ENCODE measurements around the gene FGF14.

Gene FGF14

DNA sequence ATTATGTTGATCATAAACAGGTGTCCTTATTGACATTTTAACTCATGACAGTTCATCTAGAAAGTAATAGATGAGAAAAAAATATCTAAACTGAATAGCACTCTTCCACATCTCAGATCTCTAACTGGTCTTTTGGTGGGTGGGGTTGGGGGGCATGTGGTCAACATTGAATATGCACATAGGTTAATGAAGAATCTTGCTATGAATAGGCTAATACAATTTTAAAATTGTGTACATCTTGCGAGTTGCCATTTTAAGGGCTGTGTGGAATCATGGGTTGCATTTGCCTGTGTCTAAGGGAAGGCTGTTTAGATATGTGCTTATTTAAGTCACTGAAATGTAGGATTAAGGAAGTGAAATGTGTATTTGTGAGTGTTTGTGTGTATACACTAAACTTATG, 603.4 kb downstream of the FGF14 start:
- TF ChIP-seq, protein P1, sequence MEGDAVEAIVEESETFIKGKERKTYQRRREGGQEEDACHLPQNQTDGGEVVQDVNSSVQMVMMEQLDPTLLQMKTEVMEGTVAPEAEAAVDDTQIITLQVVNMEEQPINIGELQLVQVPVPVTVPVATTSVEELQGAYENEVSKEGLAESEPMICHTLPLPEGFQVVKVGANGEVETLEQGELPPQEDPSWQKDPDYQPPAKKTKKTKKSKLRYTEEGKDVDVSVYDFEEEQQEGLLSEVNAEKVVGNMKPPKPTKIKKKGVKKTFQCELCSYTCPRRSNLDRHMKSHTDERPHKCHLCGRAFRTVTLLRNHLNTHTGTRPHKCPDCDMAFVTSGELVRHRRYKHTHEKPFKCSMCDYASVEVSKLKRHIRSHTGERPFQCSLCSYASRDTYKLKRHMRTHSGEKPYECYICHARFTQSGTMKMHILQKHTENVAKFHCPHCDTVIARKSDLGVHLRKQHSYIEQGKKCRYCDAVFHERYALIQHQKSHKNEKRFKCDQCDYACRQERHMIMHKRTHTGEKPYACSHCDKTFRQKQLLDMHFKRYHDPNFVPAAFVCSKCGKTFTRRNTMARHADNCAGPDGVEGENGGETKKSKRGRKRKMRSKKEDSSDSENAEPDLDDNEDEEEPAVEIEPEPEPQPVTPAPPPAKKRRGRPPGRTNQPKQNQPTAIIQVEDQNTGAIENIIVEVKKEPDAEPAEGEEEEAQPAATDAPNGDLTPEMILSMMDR (IDR thresholded peaks at IDR 0.05; ENCODE audit: low read depth, low read length, missing control alignments): no peak
- no peak overlapping the region for H3K4me3 ChIP-seq (replicated peaks; ENCODE audit: low read depth, low read length)
- DNase-seq (ENCODE audit: extremely low read depth, low read depth): no peak

DNA sequence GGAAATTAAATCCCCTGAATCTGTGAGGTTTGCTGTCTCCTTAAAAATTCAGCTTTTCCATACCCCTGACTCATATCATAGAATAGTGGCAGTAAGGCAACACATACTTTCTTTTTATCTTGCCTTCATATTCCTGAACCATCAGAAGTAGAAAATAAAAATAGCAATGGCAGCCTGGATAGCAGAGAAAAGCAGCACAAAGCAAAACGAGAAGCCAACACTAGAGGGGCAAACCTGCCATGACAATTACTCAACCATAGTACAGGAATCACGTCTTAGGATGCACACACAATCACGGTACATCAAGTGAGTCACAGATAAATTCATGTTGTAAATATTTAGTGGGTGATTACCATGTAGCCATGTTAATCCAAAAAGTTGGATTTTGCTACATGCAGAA, 606.4 kb downstream of the FGF14 start:
- TF ChIP-seq, protein P1 (IDR thresholded peaks at IDR 0.05; ENCODE audit: low read depth, low read length, missing control alignments): no peak
- no peak overlapping the region for H3K4me3 ChIP-seq (replicated peaks; ENCODE audit: low read depth, low read length)
- no peak for DNase-seq (ENCODE audit: extremely low read depth, low read depth)

DNA sequence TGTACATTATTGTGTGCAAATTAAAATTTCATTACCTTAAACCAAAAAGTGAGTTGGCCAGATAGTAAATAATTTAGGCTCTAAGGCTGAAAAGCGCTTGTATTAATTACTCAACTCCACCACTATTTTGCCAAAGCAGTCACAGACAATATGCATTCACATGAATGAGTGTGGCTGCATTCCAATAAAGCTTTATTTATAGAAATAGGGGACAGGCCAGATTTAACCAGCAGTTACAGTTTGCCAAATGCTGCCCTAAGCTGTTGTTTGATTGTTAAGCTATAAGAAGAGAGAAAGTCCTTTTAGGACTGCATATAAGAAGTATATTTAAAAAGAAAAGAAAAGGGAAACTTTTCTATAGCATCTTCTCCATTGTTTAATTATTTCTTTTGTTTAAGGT, 606.8 kb downstream of the FGF14 start:
- no peak for DNase-seq (ENCODE audit: extremely low read depth, low read depth)
- TF ChIP-seq, protein P1 (IDR thresholded peaks at IDR 0.05; ENCODE audit: low read depth, low read length, missing control alignments): no peak
- H3K4me3 ChIP-seq (replicated peaks; ENCODE audit: low read depth, low read length): no peak overlapping the region

DNA sequence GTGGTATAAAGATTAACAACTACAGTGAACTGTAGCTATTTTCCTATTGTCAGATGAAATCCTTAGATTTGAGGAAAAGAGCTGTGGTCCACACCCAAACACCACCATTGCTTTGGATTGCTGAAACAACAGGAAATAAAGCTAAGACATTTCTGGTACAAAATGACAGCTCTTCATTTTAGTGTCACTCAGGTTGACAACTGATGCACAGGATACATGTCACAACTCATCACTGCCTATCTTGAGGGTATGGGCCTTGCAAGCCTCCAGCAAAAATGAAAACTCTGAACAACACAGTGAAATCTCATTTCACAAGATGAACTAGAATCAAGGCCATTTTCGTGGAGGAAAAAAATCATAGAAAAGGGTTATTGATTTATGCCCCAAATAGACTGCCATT, 609.7 kb downstream of the FGF14 start:
- no peak for DNase-seq (ENCODE audit: extremely low read depth, low read depth)
- no peak overlapping the region for H3K4me3 ChIP-seq (replicated peaks; ENCODE audit: low read depth, low read length)
- TF ChIP-seq, protein P1 (IDR thresholded peaks at IDR 0.05; ENCODE audit: low read depth, low read length, missing control alignments): no peak

DNA sequence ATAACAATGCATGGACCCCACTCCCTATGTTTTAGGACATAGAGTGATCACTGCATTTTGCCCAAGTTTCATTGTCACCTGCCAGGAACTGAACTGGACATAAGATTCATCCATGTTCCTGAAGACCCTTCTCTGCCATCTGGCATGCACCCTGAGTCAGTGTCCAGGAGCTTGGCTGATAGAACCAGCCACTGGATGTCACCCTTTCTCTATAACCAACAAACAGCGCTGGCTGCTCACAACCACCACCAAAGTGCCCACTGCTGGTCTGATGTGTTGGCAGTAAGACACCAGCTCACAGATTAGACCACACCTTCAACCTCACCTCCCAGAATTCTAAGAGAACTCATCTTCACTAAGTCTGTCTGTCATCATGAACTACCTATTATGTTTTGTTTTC, 616.0 kb downstream of the FGF14 start:
- H3K4me3 ChIP-seq (replicated peaks; ENCODE audit: low read depth, low read length): no peak overlapping the region
- no peak for DNase-seq (ENCODE audit: extremely low read depth, low read depth)
- TF ChIP-seq, protein P1 (IDR thresholded peaks at IDR 0.05; ENCODE audit: low read depth, low read length, missing control alignments): peak; percentile 20

DNA sequence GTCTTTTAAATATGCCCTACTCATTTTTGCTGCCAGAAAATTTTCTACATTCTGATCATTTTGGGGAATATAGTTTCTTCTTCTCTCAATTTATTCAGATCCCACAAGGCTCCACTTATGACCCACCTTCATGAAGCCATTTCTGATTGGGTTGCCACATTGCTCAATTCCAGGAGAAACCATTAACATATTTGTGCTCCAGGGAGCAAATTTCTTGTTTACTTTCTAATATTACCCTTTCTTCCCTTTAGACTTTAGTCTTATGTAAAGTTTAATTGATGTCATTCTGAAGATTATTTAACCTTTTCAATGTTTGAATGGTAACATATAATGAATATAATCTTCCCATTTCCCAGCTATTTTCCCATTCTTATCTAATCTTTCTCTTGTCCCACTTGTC, 617.5 kb downstream of the FGF14 start:
- TF ChIP-seq, protein P1 (IDR thresholded peaks at IDR 0.05; ENCODE audit: low read depth, low read length, missing control alignments): no peak
- DNase-seq (ENCODE audit: extremely low read depth, low read depth): no peak
- no peak overlapping the region for H3K4me3 ChIP-seq (replicated peaks; ENCODE audit: low read depth, low read length)

DNA sequence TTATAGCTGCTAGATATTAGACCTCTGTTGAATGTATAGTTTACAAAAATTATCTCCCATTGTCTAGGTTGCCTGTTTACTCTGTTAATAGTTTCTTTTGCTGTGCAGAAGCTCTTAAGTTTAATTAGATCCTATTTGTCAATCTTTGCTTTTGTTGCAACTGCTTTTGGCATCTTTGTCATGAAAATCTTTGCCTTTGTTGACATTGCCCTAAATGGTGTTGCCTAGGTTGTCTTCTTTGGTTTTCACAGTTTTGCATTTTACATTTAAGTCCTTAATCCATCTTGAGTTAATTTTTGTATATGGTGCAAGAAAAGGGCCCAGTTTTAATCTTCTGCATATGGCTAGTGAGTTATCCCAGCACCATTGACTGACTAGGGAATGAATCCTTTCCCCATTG, 618.3 kb downstream of the FGF14 start:
- no peak overlapping the region for H3K4me3 ChIP-seq (replicated peaks; ENCODE audit: low read depth, low read length)
- no peak for DNase-seq (ENCODE audit: extremely low read depth, low read depth)
- TF ChIP-seq, protein P1 (IDR thresholded peaks at IDR 0.05; ENCODE audit: low read depth, low read length, missing control alignments): no peak

All from HFF-Myc (cell line).